Measurements from ENCODE around the gene KIF23.

KIF23 gene

GRCh38 chr15:69414701-69415167, 585 bp downstream of the KIF23 start:
- 0 out of 2 replicates have a peak, but pooled peaks have one; percentile 33 for TF ChIP-seq TAF1 (IDR thresholded peaks at IDR 0.05; ENCODE audit: low read depth)
- TF ChIP-seq TEAD4 (IDR thresholded peaks at IDR 0.05): peak; percentile 74
- no peak for TF ChIP-seq EP300 (IDR thresholded peaks at IDR 0.05; ENCODE audit: borderline replicate concordance)
- TF ChIP-seq TCF12 (IDR thresholded peaks at IDR 0.05; ENCODE audit: low read depth): no peak

- TF ChIP-seq MAX (IDR thresholded peaks at IDR 0.05) (no peak), TAF1 (IDR thresholded peaks at IDR 0.05; ENCODE audit: low read depth) (no peak), RAD21 (IDR thresholded peaks at IDR 0.05; ENCODE audit: low read depth) (no peak), EP300 (IDR thresholded peaks at IDR 0.05; ENCODE audit: borderline replicate concordance) (no peak), CREB1 (IDR thresholded peaks at IDR 0.05; ENCODE audit: low read depth) (no peak), NFIC (IDR thresholded peaks at IDR 0.05) (no peak), EGR1 (IDR thresholded peaks at IDR 0.05) (no peak), TEAD4 (IDR thresholded peaks at IDR 0.05) (no peak), FOXM1 (IDR thresholded peaks at IDR 0.05; ENCODE audit: borderline replicate concordance, low read depth) (no peak), USF1 (IDR thresholded peaks at IDR 0.05) (no peak), ZBTB7A (IDR thresholded peaks at IDR 0.05; ENCODE audit: low read depth) (no peak), YY1 (IDR thresholded peaks at IDR 0.05; ENCODE audit: low read depth) (no peak), TCF12 (IDR thresholded peaks at IDR 0.05; ENCODE audit: low read depth) (no peak), CEBPB (IDR thresholded peaks at IDR 0.05) (no peak)
These were observed 1.2 kb downstream of the KIF23 start for GRCh38 chr15:69415381-69415780.

- TF ChIP-seq REST (IDR thresholded peaks at IDR 0.05; ENCODE audit: low read depth) (no peak), ZBTB7A (IDR thresholded peaks at IDR 0.05; ENCODE audit: low read depth) (no peak), MAX (IDR thresholded peaks at IDR 0.05) (no peak), CREB1 (IDR thresholded peaks at IDR 0.05; ENCODE audit: low read depth) (no peak), FOXM1 (IDR thresholded peaks at IDR 0.05; ENCODE audit: borderline replicate concordance, low read depth) (no peak), NFIC (IDR thresholded peaks at IDR 0.05) (no peak), USF1 (IDR thresholded peaks at IDR 0.05) (no peak), RAD21 (IDR thresholded peaks at IDR 0.05; ENCODE audit: low read depth) (no peak), EP300 (IDR thresholded peaks at IDR 0.05; ENCODE audit: borderline replicate concordance) (no peak), EGR1 (IDR thresholded peaks at IDR 0.05) (no peak), TEAD4 (IDR thresholded peaks at IDR 0.05) (no peak), TAF1 (IDR thresholded peaks at IDR 0.05; ENCODE audit: low read depth) (no peak), YY1 (IDR thresholded peaks at IDR 0.05; ENCODE audit: low read depth) (no peak)
These were observed 3.4 kb downstream of the KIF23 start for GRCh38 chr15:69417581-69417980.

- TF ChIP-seq REST (IDR thresholded peaks at IDR 0.05; ENCODE audit: low read depth) (no peak), CEBPB (IDR thresholded peaks at IDR 0.05) (no peak), TEAD4 (IDR thresholded peaks at IDR 0.05) (no peak), TAF1 (IDR thresholded peaks at IDR 0.05; ENCODE audit: low read depth) (no peak), RAD21 (IDR thresholded peaks at IDR 0.05; ENCODE audit: low read depth) (no peak)
These were observed 7.3 kb downstream of the KIF23 start for GRCh38 chr15:69421498-69421897.

GRCh38 chr15:69422336-69422895, 8.3 kb downstream of the KIF23 start:
- no peak for TF ChIP-seq MAX (IDR thresholded peaks at IDR 0.05)
- TF ChIP-seq RAD21 (IDR thresholded peaks at IDR 0.05; ENCODE audit: low read depth): no peak
- no peak for TF ChIP-seq CREB1 (IDR thresholded peaks at IDR 0.05; ENCODE audit: low read depth)
- no peak for TF ChIP-seq ZBTB7A (IDR thresholded peaks at IDR 0.05; ENCODE audit: low read depth)
- TF ChIP-seq REST (IDR thresholded peaks at IDR 0.05; ENCODE audit: low read depth): no peak
- TF ChIP-seq EP300 (IDR thresholded peaks at IDR 0.05; ENCODE audit: borderline replicate concordance): no peak
- no peak for TF ChIP-seq CEBPB (IDR thresholded peaks at IDR 0.05)
- TF ChIP-seq TEAD4 (IDR thresholded peaks at IDR 0.05): no peak
- no peak for TF ChIP-seq FOXM1 (IDR thresholded peaks at IDR 0.05; ENCODE audit: borderline replicate concordance, low read depth)
- no peak for TF ChIP-seq USF1 (IDR thresholded peaks at IDR 0.05)
- no peak for TF ChIP-seq YY1 (IDR thresholded peaks at IDR 0.05; ENCODE audit: low read depth)
- no peak for TF ChIP-seq TCF12 (IDR thresholded peaks at IDR 0.05; ENCODE audit: low read depth)
- TF ChIP-seq TAF1 (IDR thresholded peaks at IDR 0.05; ENCODE audit: low read depth): no peak

All from Ishikawa (cell line).